Transverse colon (tissue), 4 donors: ENCODE data around the gene NOTCH1. TPM values are rescaled to one million over a fixed set of nuclear protein-coding genes. Genes with fewer than 3 reads are reported as not detected.
A peak's percentile ranks its signal among the peaks of the same experiment; 100 is the strongest.

Source experiments
- DNase-seq: peaks from one replicate; pipeline ENCODE4 v3.0.0-alpha.2; 2019
- H3K27ac ChIP-seq, 4 donors: fragments of 200-600 bp; sonication (generic); 2 replicates each; pipeline ENCODE4 v1.5.1; 2016 to 2018; ENCODE audit warnings: inconsistent platforms in 4 of 4
- H3K27me3 ChIP-seq: fragments of 200-600 bp; sonication (generic); 2 replicates; pipeline ENCODE4 v1.5.1; 2017; ENCODE audit warnings: inconsistent platforms
- H3K36me3 ChIP-seq, 4 donors: fragments of 200-600 bp; sonication (generic); 2 replicates each; pipeline ENCODE4 v1.5.1; 2017 to 2019; ENCODE audit warnings: inconsistent platforms in 4 of 4
- H3K4me1 ChIP-seq, 4 donors: fragments of 200-600 bp; sonication (generic); 2 replicates each; pipeline ENCODE4 v1.5.1; 2017 to 2020; ENCODE audit warnings: inconsistent platforms in 4 of 4
- H3K4me3 ChIP-seq, 4 donors: fragments of 200-600 bp; sonication (generic); 1 replicate in 1 of 4; 2 replicates in 3 of 4; pipeline versions ENCODE4 v1.5.1 to v1.6.1; 2017 to 2019; ENCODE audit warnings: inconsistent platforms in 4 of 4
- H3K9me3 ChIP-seq, 2 donors: fragments of 200-600 bp; sonication (generic); 2 replicates each; pipeline ENCODE4 v1.5.1; 2017 to 2019; ENCODE audit warnings: inconsistent platforms in 2 of 2
- CTCF ChIP-seq, 5 experiments: fragments of 200-600 bp in 3 of 5; fragments of 450-650 bp in 2 of 5; sonication (generic) in 3 of 5; IDR thresholded peaks; 1 replicate in 2 of 5; 2 replicates in 3 of 5; pipeline ENCODE4 v1.5.1; 2016 to 2017; ENCODE audit warnings: antibody characterized with exemption in 5 of 5, inconsistent platforms in 3 of 5, mild to moderate bottlenecking in 2 of 5, moderate library complexity in 1 of 5
- EP300 ChIP-seq: sonication (generic); formaldehyde crosslinking; IDR thresholded peaks from one replicate; pipeline ENCODE4 v1.6.1; 2017; ENCODE audit warnings: antibody characterized with exemption, low read depth
- POLR2A ChIP-seq: fragments of 450-650 bp; IDR thresholded peaks from one replicate; pipeline ENCODE4 v1.6.1; 2016; ENCODE audit warnings: antibody characterized with exemption, mild to moderate bottlenecking, moderate library complexity
- POLR2AphosphoS5 ChIP-seq, 3 donors: sonication (generic); formaldehyde crosslinking; IDR thresholded peaks; one replicate each; pipeline ENCODE4 v1.6.1; 2016; ENCODE audit warnings: antibody characterized with exemption in 3 of 3
- WGBS, 2 donors: methylation state at CpG; one replicate each; pipeline ENCODE4 v1.1.5; 2018; ENCODE audit warnings: low coverage in 1 of 2; 5-methylcytosine and 5-hydroxymethylcytosine counted together
- in situ Hi-C, 4 donors: fragments of 200-750 bp; cut with MboI; loops; one replicate each; pipeline versions ENCODE4 v1.15.0 to v1.15.1; 2017; ENCODE audit warnings: low sequenced_read_pairs in 3 of 4, low pct_ligation_motif_present in 1 of 4, low pct_unique_long_range_greater_than_20kb in 1 of 4
- intact Hi-C: fragments of 100-400 bp; cut with DNase I; formaldehyde crosslinking; loops from one replicate; pipeline ENCODE4 v1.15.1; 2023; ENCODE audit warnings: low total_unique reads
- total RNA-seq, 4 donors: library from RNA; depleted of rRNA; stranded (reverse); fragments of >200 nt; gene quantifications; one replicate each; pipeline ENCODE4 v1.1.0, GENCODE V29; 2016

NOTCH1 gene
- total RNA-seq, 4 donors from 2014 or later: 48.2 to 154 (median 98.2) TPM

GRCh38 chr9:136567651-136568287, 21.9 kb upstream of the NOTCH1 start:
- Histone ChIP-seq H3K36me3 (no peaks in the 10 kb centered on the region), H3K9me3 (no peaks in the 10 kb centered on the region), H3K27me3 (no peaks in the 10 kb centered on the region), H3K4me1 (peaks cover 38 to 56% (median 40%) of the 10 kb centered on the region in 4 donors), H3K27ac (peak overlapping the region; percentile 64 to 88 (median 68)), H3K4me3 (no peak overlapping the region)
- TF ChIP-seq EP300 (no peak), POLR2A (no peak), CTCF (IDR thresholded peaks at IDR 0.05) (no peak), POLR2AphosphoS5 (IDR thresholded peaks at IDR 0.05) (peak in 2 of 3 donors; percentile 32 to 37)
- WGBS, 2 donors: 52% methylated on average over 23 of the region's 27 CpGs; no CpG with 5 or more reads in 1 of the 2 donors
- intact Hi-C loops: no loop called here
- in situ Hi-C loops: no loop called here
- peak; percentile 64 for DNase-seq

GRCh38 chr9:136566901-136567300, 21.1 kb upstream of the NOTCH1 start:
- Histone ChIP-seq H3K4me1 (peaks cover 38 to 56% (median 40%) of the 10 kb centered on the region in 4 donors), H3K27me3 (no peaks in the 10 kb centered on the region), H3K27ac (peak overlapping the region; percentile 50 to 88 (median 65)), H3K9me3 (no peaks in the 10 kb centered on the region), H3K36me3 (no peaks in the 10 kb centered on the region), H3K4me3 (no peak overlapping the region)
- DNase-seq: no peak
- TF ChIP-seq EP300: no peak
- intact Hi-C loops (no loop called here), in situ Hi-C loops (no loop called here)
- WGBS, 2 donors: 62 to 69% methylated on average over 5 to 13 of the region's 14 CpGs

- in situ Hi-C loops: no loop called here
- Histone ChIP-seq H3K4me3 (no peak overlapping the region), H3K9me3 (no peaks in the 10 kb centered on the region), H3K36me3 (no peaks in the 10 kb centered on the region), H3K4me1 (peaks cover 38 to 56% (median 40%) of the 10 kb centered on the region in 4 donors), H3K27ac (peak overlapping the region; percentile 50 to 88 (median 65)), H3K27me3 (no peaks in the 10 kb centered on the region)
- no peak for DNase-seq
- TF ChIP-seq POLR2AphosphoS5 (IDR thresholded peaks at IDR 0.05) (no peak), POLR2A (no peak), CTCF (IDR thresholded peaks at IDR 0.05) (no peak), EP300 (no peak)
- 90% methylated on average over 18 of the region's 19 CpGs; no CpG with 5 or more reads in 1 of the 2 donors for WGBS, 2 donors
- intact Hi-C loops: no loop called here
These were observed 20.7 kb upstream of the NOTCH1 start for GRCh38 chr9:136566553-136566895.

GRCh38 chr9:136565715-136566552, 20.1 kb upstream of the NOTCH1 start:
- H3K4me1 ChIP-seq: peaks cover 38 to 56% (median 40%) of the 10 kb centered on the region in 4 donors
- in situ Hi-C loops (no loop called here), intact Hi-C loops (no loop called here)
- no peak for TF ChIP-seq CTCF (IDR thresholded peaks at IDR 0.05)
- TF ChIP-seq POLR2AphosphoS5 (IDR thresholded peaks at IDR 0.05): no peak
- TF ChIP-seq EP300: no peak
- TF ChIP-seq POLR2A: no peak
- no peaks in the 10 kb centered on the region for H3K9me3 ChIP-seq
- no peaks in the 10 kb centered on the region for H3K27me3 ChIP-seq
- no peak for DNase-seq
- H3K4me3 ChIP-seq: no peak overlapping the region
- no peaks in the 10 kb centered on the region for H3K36me3 ChIP-seq
- peak overlapping the region; percentile 50 to 88 (median 65) for H3K27ac ChIP-seq
- WGBS, 2 donors: 68 to 81% methylated on average over 5 to 21 of the region's 26 CpGs
